ENCODE results near the gene WWOX. TPM values are rescaled to one million over a fixed set of nuclear protein-coding genes. Genes with fewer than 3 reads are reported as not detected.

Gene WWOX
- total RNA-seq, 2 experiments from 2014 or later = 16.6 to 19.0 TPM

GRCh38 chr16:78163772-78164670 is 64.6 kb downstream of the WWOX start:
- Mint-ChIP-seq H3K36me3 (ENCODE audit: low read depth) (peaks cover 11% of the 10 kb centered on the region), H3K9me3 (peaks cover 4% of the 10 kb centered on the region), H3K27ac (no peak overlapping the region), H3K4me1 (no peaks in the 10 kb centered on the region), H3K4me3 (no peak overlapping the region), H3K27me3 (no peaks in the 10 kb centered on the region)
- POLR2A ChIA-PET = no interaction called here
- CTCF ChIA-PET = no interaction called here
- no peak for DNase-seq

- no peak for DNase-seq
- no peaks in the 10 kb centered on the region for H3K27me3 Mint-ChIP-seq
- CTCF ChIA-PET = no interaction called here
- no peak overlapping the region for H3K4me3 Mint-ChIP-seq
- H3K9me3 Mint-ChIP-seq = no peaks in the 10 kb centered on the region
- peaks cover 3% of the 10 kb centered on the region for H3K36me3 Mint-ChIP-seq (ENCODE audit: low read depth)
- H3K27ac Mint-ChIP-seq = no peak overlapping the region
- no peaks in the 10 kb centered on the region for H3K4me1 Mint-ChIP-seq
- POLR2A ChIA-PET = no interaction called here
Observed at GRCh38 chr16:78170494-78170933, 71.1 kb downstream of the WWOX start.

GRCh38 chr16:78175287-78175686 is 75.8 kb downstream of the WWOX start:
- CTCF ChIA-PET = no interaction called here
- peaks cover 1% of the 10 kb centered on the region for H3K4me1 Mint-ChIP-seq

GRCh38 chr16:78176435-78176834 is 77.0 kb downstream of the WWOX start:
- H3K4me1 Mint-ChIP-seq = peaks cover 1% of the 10 kb centered on the region
- no peaks in the 10 kb centered on the region for H3K9me3 Mint-ChIP-seq
- H3K27me3 Mint-ChIP-seq = no peaks in the 10 kb centered on the region
- H3K36me3 Mint-ChIP-seq (ENCODE audit: low read depth) = no peaks in the 10 kb centered on the region
- H3K4me3 Mint-ChIP-seq = no peak overlapping the region
- no peak overlapping the region for H3K27ac Mint-ChIP-seq
- ChIA-PET POLR2A (no interaction called here), CTCF (no interaction called here)
- DNase-seq = no peak

More at GRCh38 chr16:78175287-78175686, 75.8 kb downstream of the WWOX start:
- H3K27me3 Mint-ChIP-seq = no peaks in the 10 kb centered on the region
- no peaks in the 10 kb centered on the region for H3K36me3 Mint-ChIP-seq (ENCODE audit: low read depth)
- H3K27ac Mint-ChIP-seq = no peak overlapping the region
- no peaks in the 10 kb centered on the region for H3K9me3 Mint-ChIP-seq
- POLR2A ChIA-PET = no interaction called here
- DNase-seq = no peak
- no peak overlapping the region for H3K4me3 Mint-ChIP-seq

- ChIA-PET POLR2A (no interaction called here), CTCF (no interaction called here)
- no peak overlapping the region for H3K27ac Mint-ChIP-seq
- DNase-seq = no peak
- H3K27me3 Mint-ChIP-seq = no peaks in the 10 kb centered on the region
- no peaks in the 10 kb centered on the region for H3K36me3 Mint-ChIP-seq (ENCODE audit: low read depth)
- H3K4me3 Mint-ChIP-seq = no peak overlapping the region
- H3K4me1 Mint-ChIP-seq = peaks cover 1% of the 10 kb centered on the region
- H3K9me3 Mint-ChIP-seq = no peaks in the 10 kb centered on the region
Observed at GRCh38 chr16:78177218-78177617, 77.8 kb downstream of the WWOX start.

- no peaks in the 10 kb centered on the region for H3K9me3 Mint-ChIP-seq
- H3K27ac Mint-ChIP-seq = no peak overlapping the region
- POLR2A ChIA-PET = no interaction called here
- CTCF ChIA-PET = no interaction called here
- DNase-seq = no peak
- peaks cover 1% of the 10 kb centered on the region for H3K4me1 Mint-ChIP-seq
- no peaks in the 10 kb centered on the region for H3K36me3 Mint-ChIP-seq (ENCODE audit: low read depth)
- H3K4me3 Mint-ChIP-seq = no peak overlapping the region
- H3K27me3 Mint-ChIP-seq = no peaks in the 10 kb centered on the region
Observed at GRCh38 chr16:78177987-78178386, 78.5 kb downstream of the WWOX start.

GRCh38 chr16:78179666-78180065 is 80.2 kb downstream of the WWOX start:
- H3K27ac Mint-ChIP-seq = no peak overlapping the region
- DNase-seq = no peak
- H3K36me3 Mint-ChIP-seq (ENCODE audit: low read depth) = no peaks in the 10 kb centered on the region
- POLR2A ChIA-PET = no interaction called here
- H3K4me1 Mint-ChIP-seq = peaks cover 1% of the 10 kb centered on the region
- CTCF ChIA-PET = no interaction called here
- no peaks in the 10 kb centered on the region for H3K27me3 Mint-ChIP-seq
- H3K9me3 Mint-ChIP-seq = no peaks in the 10 kb centered on the region
- H3K4me3 Mint-ChIP-seq = no peak overlapping the region

- peaks cover 1% of the 10 kb centered on the region for H3K4me1 Mint-ChIP-seq
- no peaks in the 10 kb centered on the region for H3K27me3 Mint-ChIP-seq
- ChIA-PET CTCF (no interaction called here), POLR2A (no interaction called here)
- H3K9me3 Mint-ChIP-seq = no peaks in the 10 kb centered on the region
- H3K27ac Mint-ChIP-seq = no peak overlapping the region
- H3K4me3 Mint-ChIP-seq = no peak overlapping the region
- H3K36me3 Mint-ChIP-seq (ENCODE audit: low read depth) = no peaks in the 10 kb centered on the region
- DNase-seq = no peak
Observed at GRCh38 chr16:78180349-78180748, 80.9 kb downstream of the WWOX start.

- POLR2A ChIA-PET = no interaction called here
- H3K27me3 Mint-ChIP-seq = no peaks in the 10 kb centered on the region
- no peaks in the 10 kb centered on the region for H3K4me1 Mint-ChIP-seq
- no peak overlapping the region for H3K27ac Mint-ChIP-seq
- H3K36me3 Mint-ChIP-seq (ENCODE audit: low read depth) = no peaks in the 10 kb centered on the region
- no peaks in the 10 kb centered on the region for H3K9me3 Mint-ChIP-seq
- H3K4me3 Mint-ChIP-seq = no peak overlapping the region
- CTCF ChIA-PET = no interaction called here
- DNase-seq = no peak
Observed at GRCh38 chr16:78183437-78184237, 84.2 kb downstream of the WWOX start.

GRCh38 chr16:78184238-78185183 is 85.1 kb downstream of the WWOX start:
- Mint-ChIP-seq H3K27me3 (no peaks in the 10 kb centered on the region), H3K4me1 (no peaks in the 10 kb centered on the region), H3K4me3 (no peak overlapping the region), H3K27ac (no peak overlapping the region), H3K9me3 (no peaks in the 10 kb centered on the region), H3K36me3 (ENCODE audit: low read depth) (no peaks in the 10 kb centered on the region)
- DNase-seq = no peak
- ChIA-PET POLR2A (no interaction called here), CTCF (no interaction called here)

- CTCF ChIA-PET = no interaction called here
- Mint-ChIP-seq H3K9me3 (no peaks in the 10 kb centered on the region), H3K36me3 (ENCODE audit: low read depth) (no peaks in the 10 kb centered on the region), H3K27me3 (no peaks in the 10 kb centered on the region), H3K27ac (no peak overlapping the region), H3K4me1 (no peaks in the 10 kb centered on the region), H3K4me3 (no peak overlapping the region)
- POLR2A ChIA-PET = interaction anchor here (0.6 kb wide), 1 partner anchor 10 kb away, joined by 4 read pairs; no protein-coding TSS in a partner anchor
- DNase-seq = no peak
Observed at GRCh38 chr16:78189121-78189520, 89.7 kb downstream of the WWOX start.

- no peaks in the 10 kb centered on the region for H3K36me3 Mint-ChIP-seq (ENCODE audit: low read depth)
- ChIA-PET CTCF (no interaction called here), POLR2A (no interaction called here)
- H3K27me3 Mint-ChIP-seq = no peaks in the 10 kb centered on the region
- no peaks in the 10 kb centered on the region for H3K4me1 Mint-ChIP-seq
- no peak for DNase-seq
- H3K27ac Mint-ChIP-seq = no peak overlapping the region
- no peak overlapping the region for H3K4me3 Mint-ChIP-seq
- H3K9me3 Mint-ChIP-seq = no peaks in the 10 kb centered on the region
Observed at GRCh38 chr16:78192734-78193488, 93.5 kb downstream of the WWOX start.

Data from activated CD4-positive, alpha-beta memory T cell treated with anti-CD3 and anti-CD28 coated beads, Interleukin-2, amount 10 ng/mL, durations not matched to agents 7 days and 5 days (primary cell).